Superior temporal gyrus (tissue), 1 donor: ENCODE measurements around the gene HLCS.

ENCODE experiments used
- DNase-seq: peaks from one replicate; pipeline ENCODE4 v3.0.0-alpha.2; 2016; ENCODE audit errors: extremely low spot score

Gene HLCS

GRCh38 chr21:36704958-36705678, 261.4 kb downstream of the HLCS start:
- no peak for DNase-seq

- DNase-seq, result no peak
These were observed 262.1 kb downstream of the HLCS start for GRCh38 chr21:36704281-36704957.

- no peak for DNase-seq
These were observed 262.7 kb downstream of the HLCS start for GRCh38 chr21:36703626-36704280.

- no peak for DNase-seq
These were observed 263.3 kb downstream of the HLCS start for GRCh38 chr21:36703123-36703522.

GRCh38 chr21:36702622-36702968, 263.9 kb downstream of the HLCS start:
- DNase-seq, result no peak

GRCh38 chr21:36701756-36702621, 264.5 kb downstream of the HLCS start:
- no peak for DNase-seq

- DNase-seq, result no peak
These were observed 265.3 kb downstream of the HLCS start for GRCh38 chr21:36700971-36701755.
